IMR-90 (cell line): ENCODE data around the gene DISP2. TPM values are rescaled to one million over a fixed set of nuclear protein-coding genes. Genes with fewer than 3 reads are reported as not detected.

ENCODE experiments used
- ATAC-seq: fragments of 200-7000 bp; cut with Tn5 transposase; 2 replicates; pipeline ENCODE4 v1.9.1; 2020; ENCODE audit warnings: low read depth, mild to moderate bottlenecking, moderate library complexity
- BruUV-seq: library from RNA; stranded (reverse); fragments of 400-500 nt; replicated peaks from 2 replicates; lab custom pipeline; 2021; lab: Mats Ljungman, UMichigan
- CTCF ChIA-PET: fragments of 300-600 bp; formaldehyde crosslinking; extraction: SDS; loops from one replicate; lab custom pipeline; 2021; ENCODE audit warnings: antibody characterized with exemption; lab: Yijun Ruan, JAX
- POLR2A ChIA-PET: fragments of 300-600 bp; sonication (Branson Sonifier 250); formaldehyde crosslinking; loops from one replicate; lab custom pipeline; 2022; ENCODE audit warnings: antibody characterized with exemption; ENCODE audit not compliant: unreplicated experiment; lab: Charles Lee
- DNase-seq: peaks from one replicate; pipeline ENCODE4 v3.0.0; 2013
- H2AFZ ChIP-seq: replicated peaks from 2 replicates; pipeline ENCODE3; 2013; ENCODE audit warnings: low read length, mild to moderate bottlenecking; ENCODE audit not compliant: poor library complexity
- H2AK5ac ChIP-seq: 2 replicates; pipeline ENCODE4 v1.6.1; 2013; ENCODE audit warnings: low read depth, low read length, inconsistent platforms
- H2AK9ac ChIP-seq: replicated peaks from 2 replicates; pipeline ENCODE3; 2013; ENCODE audit warnings: mild to moderate bottlenecking, low read depth, low read length, moderate library complexity; ENCODE audit not compliant: poor library complexity
- H2BK120ac ChIP-seq: 2 replicates; pipeline ENCODE4 v1.6.1; 2013; ENCODE audit warnings: low read depth, low read length, inconsistent platforms
- H2BK15ac ChIP-seq: 3 replicates; pipeline ENCODE4 v1.6.1; 2013; ENCODE audit warnings: low read depth, low read length, inconsistent platforms
- H2BK20ac ChIP-seq: 2 replicates; pipeline ENCODE4 v1.6.1; 2013; ENCODE audit warnings: low read depth, mild to moderate bottlenecking, inconsistent platforms, low read length, moderate library complexity
- H2BK5ac ChIP-seq: 2 replicates; pipeline ENCODE4 v1.6.1; 2013; ENCODE audit warnings: mild to moderate bottlenecking, low read depth, low read length, inconsistent platforms; ENCODE audit not compliant: poor library complexity, severe bottlenecking
- H3K14ac ChIP-seq: replicated peaks from 2 replicates; pipeline ENCODE4 v1.6.1; 2013; ENCODE audit warnings: low read depth, low read length, inconsistent platforms
- H3K18ac ChIP-seq: 2 replicates; pipeline ENCODE4 v1.6.1; 2013; ENCODE audit warnings: low read depth, low read length, control low read depth
- H3K23ac ChIP-seq: 2 replicates; pipeline ENCODE4 v1.6.1; 2013; ENCODE audit warnings: low read depth, low read length, inconsistent platforms
- H3K27ac ChIP-seq: 2 replicates; pipeline ENCODE4 v1.5.1; 2013; ENCODE audit warnings: mild to moderate bottlenecking, control low read depth, low read length; ENCODE audit not compliant: insufficient read depth
- H3K27me3 ChIP-seq: 2 replicates; pipeline ENCODE4 v1.6.1; 2013; ENCODE audit warnings: low read length; ENCODE audit not compliant: control insufficient read depth, insufficient read depth
- H3K36me3 ChIP-seq: 2 replicates; pipeline ENCODE4 v1.6.1; 2013; ENCODE audit warnings: low read length, mixed read lengths; ENCODE audit not compliant: control insufficient read depth, insufficient read depth
- H3K4ac ChIP-seq: 2 replicates; pipeline ENCODE4 v1.6.1; 2013; ENCODE audit warnings: low read depth, low read length, inconsistent platforms
- H3K4me1 ChIP-seq: 2 replicates; pipeline ENCODE4 v1.6.1; 2013; ENCODE audit warnings: low read length, mixed read lengths; ENCODE audit not compliant: control insufficient read depth, insufficient read depth
- H3K4me2 ChIP-seq: 2 replicates; pipeline ENCODE4 v1.6.1; 2013; ENCODE audit warnings: low read depth, mild to moderate bottlenecking, control low read depth, low read length, moderate library complexity
- H3K4me3 ChIP-seq: 2 replicates; pipeline ENCODE4 v1.5.1; 2013; ENCODE audit warnings: low read depth, mild to moderate bottlenecking, control low read depth, low read length, moderate library complexity; ENCODE audit not compliant: insufficient read depth
- H3K56ac ChIP-seq: 2 replicates; pipeline ENCODE4 v1.6.1; 2013; ENCODE audit warnings: low read length, inconsistent platforms; ENCODE audit not compliant: insufficient read depth; ENCODE audit errors: extremely low read depth
- H3K79me1 ChIP-seq, 2 experiments: 2 replicates each; pipeline ENCODE4 v1.6.1; 2013; ENCODE audit warnings: low read length in 2 of 2, inconsistent platforms in 1 of 2, low read depth in 1 of 2
- H3K9ac ChIP-seq: 2 replicates; pipeline ENCODE4 v1.6.1; 2013; ENCODE audit warnings: low read depth, low read length, control low read depth
- H3K9me1 ChIP-seq: 2 replicates; pipeline ENCODE4 v1.6.1; 2013; ENCODE audit warnings: low read length, inconsistent platforms; ENCODE audit not compliant: insufficient read depth
- H3K9me3 ChIP-seq: 2 replicates; pipeline ENCODE4 v1.6.1; 2013; ENCODE audit warnings: low read length; ENCODE audit not compliant: control insufficient read depth, insufficient read depth
- H4K20me1 ChIP-seq: 2 replicates; pipeline ENCODE4 v1.6.1; 2013; ENCODE audit warnings: low read length, inconsistent platforms; ENCODE audit not compliant: insufficient read depth
- H4K5ac ChIP-seq: 2 replicates; pipeline ENCODE4 v1.6.1; 2013; ENCODE audit warnings: mild to moderate bottlenecking, low read depth, low read length, control low read depth
- H4K8ac ChIP-seq, 2 experiments: 2 replicates each; pipeline ENCODE4 v1.6.1; 2013; ENCODE audit warnings: low read depth in 2 of 2, low read length in 2 of 2, control low read depth in 1 of 2, inconsistent platforms in 1 of 2
- H4K91ac ChIP-seq: 2 replicates; pipeline ENCODE4 v1.6.1; 2013; ENCODE audit warnings: low read depth, low read length, inconsistent platforms; ENCODE audit not compliant: insufficient read depth
- BHLHE40 ChIP-seq: fragments of 150-350 bp; IDR thresholded peaks from 2 replicates; pipeline ENCODE4 v1.6.1; 2016; ENCODE audit warnings: mild to moderate bottlenecking, low read depth, low read length
- CEBPB ChIP-seq: IDR thresholded peaks from 2 replicates; pipeline ENCODE4 v1.6.1; 2012; ENCODE audit warnings: low read depth, low read length, improper control_type of control experiment
- CHD1 ChIP-seq: IDR thresholded peaks from 2 replicates; pipeline ENCODE4 v1.6.1; 2012; ENCODE audit warnings: low read depth, low read length, improper control_type of control experiment
- CTCF ChIP-seq: conservative IDR thresholded peaks from 2 replicates; pipeline ENCODE4 v1.5.1; 2012; ENCODE audit warnings: mild to moderate bottlenecking, low read depth, low read length, improper control_type of control experiment
- ELK1 ChIP-seq: fragments of 150-350 bp; IDR thresholded peaks from 2 replicates; pipeline ENCODE4 v1.6.1; 2016; ENCODE audit warnings: low read depth, mild to moderate bottlenecking, low read length, moderate library complexity, borderline replicate concordance
- FOS ChIP-seq: fragments of 150-350 bp; IDR thresholded peaks from 2 replicates; pipeline ENCODE4 v1.6.1; 2016; ENCODE audit warnings: low read depth, low read length
- MAFK ChIP-seq: IDR thresholded peaks from 2 replicates; pipeline ENCODE4 v1.6.1; 2012; ENCODE audit warnings: low read depth, low read length, improper control_type of control experiment
- MAZ ChIP-seq: IDR thresholded peaks from 2 replicates; pipeline ENCODE4 v1.6.1; 2012; ENCODE audit warnings: low read depth, mild to moderate bottlenecking, low read length, improper control_type of control experiment, moderate library complexity, borderline replicate concordance
- MXI1 ChIP-seq: IDR thresholded peaks from 2 replicates; pipeline ENCODE4 v1.6.1; 2012; ENCODE audit warnings: low read depth, mild to moderate bottlenecking, low read length, moderate library complexity, borderline replicate concordance
- NFE2L2 ChIP-seq: fragments of 150-350 bp; IDR thresholded peaks from 2 replicates; pipeline ENCODE4 v1.6.1; 2016; ENCODE audit warnings: low read depth, mild to moderate bottlenecking, low read length
- POLR2A ChIP-seq: IDR thresholded peaks from 2 replicates; pipeline ENCODE4 v1.6.1; 2012; ENCODE audit warnings: mild to moderate bottlenecking, low read depth, low read length
- RAD21 ChIP-seq: IDR thresholded peaks from 2 replicates; pipeline ENCODE4 v1.6.1; 2012; ENCODE audit warnings: low read length, improper control_type of control experiment
- RCOR1 ChIP-seq: IDR thresholded peaks from 2 replicates; pipeline ENCODE4 v1.6.1; 2012; ENCODE audit warnings: mild to moderate bottlenecking, low read length, improper control_type of control experiment; ENCODE audit not compliant: insufficient replicate concordance
- RFX5 ChIP-seq: IDR thresholded peaks from 2 replicates; pipeline ENCODE4 v1.8.0; 2012; ENCODE audit warnings: low read depth, mild to moderate bottlenecking, low read length, moderate library complexity
- SMC3 ChIP-seq: fragments of 150-350 bp; IDR thresholded peaks from 2 replicates; pipeline ENCODE4 v1.6.1; 2016; ENCODE audit warnings: low read depth, mild to moderate bottlenecking, antibody characterized with exemption, low read length, moderate library complexity
- USF2 ChIP-seq: fragments of 150-350 bp; IDR thresholded peaks from 2 replicates; pipeline ENCODE4 v1.6.1; 2017; ENCODE audit warnings: mild to moderate bottlenecking, antibody characterized with exemption, low read length, low read depth
- WGBS, 2 experiments: methylation state at CpG; one replicate each; pipeline versions ENCODE4 v1.1.5 to v1.1.7; 2013; ENCODE audit warnings: missing lambda C conversion rate in 2 of 2; ENCODE audit not compliant: insufficient read length in 1 of 2; ENCODE audit errors: extremely low coverage in 2 of 2; 5-methylcytosine and 5-hydroxymethylcytosine counted together
- dilution Hi-C: fragments of 300-500 bp; cut with HindIII; formaldehyde crosslinking; loops from one replicate; pipeline ENCODE4 v1.14.3; 2018; ENCODE audit warnings: low sequenced_read_pairs; ENCODE audit not compliant: unreplicated experiment
- in situ Hi-C: fragments of 300-500 bp; cut with MboI; formaldehyde crosslinking; loops from 3 replicates; pipeline ENCODE4 v1.14.3; 2019; ENCODE audit warnings: low sequenced_read_pairs, inconsistent platforms, mixed read lengths
- intact Hi-C: fragments of 100-400 bp; cut with micrococcal nuclease; formaldehyde crosslinking; loops from 2 replicates; pipeline ENCODE4 v1.10.0; 2022
- polyA plus RNA-seq, 3 experiments: library from polyadenylated mRNA; depleted of rRNA; stranded (reverse); fragments of >200 nt; gene quantifications; 2 replicates each; pipeline ENCODE4 v1.2.3, GENCODE V29; 2012; ENCODE audit warnings: low replicate concordance in 1 of 3
- total RNA-seq: library from RNA; depleted of rRNA; stranded (reverse); fragments of >200 nt; gene quantifications from 2 replicates; pipeline ENCODE4 v1.2.3, GENCODE V29; 2012

The DISP2 gene
- total and polyA plus RNA-seq, 2 of the 4 experiments (the other 2 are of a cell fraction) = 0.34 to 0.36 TPM

- no peak overlapping the region for H3K56ac ChIP-seq
- no peak overlapping the region for H3K4me2 ChIP-seq
- intact Hi-C loops = no loop called here
- no peaks in the 10 kb centered on the region for H3K9me3 ChIP-seq
- no peak overlapping the region for H2BK120ac ChIP-seq
- no peak overlapping the region for H3K14ac ChIP-seq
- no peak overlapping the region for H2AFZ ChIP-seq
- H3K23ac ChIP-seq = no peak overlapping the region
- no peaks in the 10 kb centered on the region; the same call in 1 of the 2 replicates for H3K4me1 ChIP-seq
- dilution Hi-C loops = no loop called here
- no peak overlapping the region for H4K5ac ChIP-seq
- H2BK15ac ChIP-seq = no peak overlapping the region
- H4K91ac ChIP-seq = no peak overlapping the region
- no peak overlapping the region for H3K18ac ChIP-seq
- no peak overlapping the region for H3K4ac ChIP-seq
- ChIA-PET POLR2A (no interaction called here), CTCF (interaction anchor here (0.6 to 2.5 kb wide), 3 partner anchors 81 to 147 kb away, joined by 3 to 8 read pairs (median 7); no protein-coding TSS in a partner anchor)
- no peaks in the 10 kb centered on the region; the same call in 1 of the 2 replicates for H3K36me3 ChIP-seq
- no peak overlapping the region for H3K27ac ChIP-seq
- WGBS, 2 experiments = no CpG with 5 or more reads among the region's 5 CpGs
- no TSS peak for BruUV-seq
- in situ Hi-C loops = loop anchor here (5.0 to 10.0 kb wide), 3 partner anchors 148 to 381 kb away; no protein-coding TSS in a partner anchor
- DNase-seq (no peak), ATAC-seq (no peak)
- peaks cover 3% of the 10 kb centered on the region; the same call in 1 of the 2 replicates for H4K20me1 ChIP-seq
- no peak overlapping the region for H4K8ac ChIP-seq
- H2BK5ac ChIP-seq = no peak overlapping the region
- H3K79me1 ChIP-seq = no peaks in the 10 kb centered on the region
- H3K4me3 ChIP-seq = no peak overlapping the region
- no peak overlapping the region for H2AK5ac ChIP-seq
- no peak for TF ChIP-seq CEBPB
- no peak for TF ChIP-seq CTCF
- no peak for TF ChIP-seq MAZ
- no peak for TF ChIP-seq CHD1
- no peak for TF ChIP-seq MAFK
- TF ChIP-seq MXI1 = no peak
- no peak for TF ChIP-seq RCOR1
- no peak for TF ChIP-seq POLR2A
- TF ChIP-seq ELK1 = no peak
- TF ChIP-seq BHLHE40 = no peak
- TF ChIP-seq USF2 = no peak
- no peak for TF ChIP-seq SMC3
- TF ChIP-seq FOS = no peak
- no peak for TF ChIP-seq RFX5
- no peak for TF ChIP-seq NFE2L2
- no peak for TF ChIP-seq RAD21
- no peak overlapping the region for H2BK20ac ChIP-seq
- no peaks in the 10 kb centered on the region for H3K9me1 ChIP-seq
- no peak overlapping the region for H3K9ac ChIP-seq
- H3K27me3 ChIP-seq = peaks cover 31% of the 10 kb centered on the region
- H2AK9ac ChIP-seq = no peak overlapping the region
These were observed 67.7 kb downstream of the DISP2 start for GRCh38 chr15:40425681-40426080.
